Naive thymus-derived CD4-positive, alpha-beta T cell (primary cell): ENCODE data around the gene MARCHF3. TPM values are rescaled to one million over a fixed set of nuclear protein-coding genes. Genes with fewer than 3 reads are reported as not detected.

Source experiments
- ATAC-seq: fragments of 150-1000 bp; cut with Tn5 transposase; 2 replicates; pipeline ENCODE4 v1.10.0; 2021; ENCODE audit warnings: mild to moderate bottlenecking, moderate library complexity
- CTCF ChIA-PET: fragments of 350-600 bp; sonication (Branson Sonifier 250); formaldehyde crosslinking; loops from one replicate; lab custom pipeline; 2021; ENCODE audit warnings: antibody characterized with exemption; lab: Charles Lee
- POLR2A ChIA-PET: fragments of 350-600 bp; sonication (Branson Sonifier 250); formaldehyde crosslinking; loops from one replicate; lab custom pipeline; 2021; ENCODE audit warnings: antibody characterized with exemption, inconsistent platforms; lab: Charles Lee
- DNase-seq, 9 donors: peaks; one replicate each; pipeline versions ENCODE4 v3.0.0 to v3.0.0-alpha.2; 2020 to 2022; ENCODE audit warnings: mixed read lengths in 1 of 9
- H3K27ac ChIP-seq: one replicate; pipeline ENCODE4 v1.7.0; 2013; ENCODE audit warnings: mild to moderate bottlenecking, low read depth, low read length, moderate library complexity
- H3K27me3 ChIP-seq, 2 donors: one replicate each; pipeline ENCODE4 v1.7.0; 2013; ENCODE audit warnings: low read length in 2 of 2, mild to moderate bottlenecking in 2 of 2, moderate library complexity in 2 of 2; ENCODE audit not compliant: control insufficient read depth in 2 of 2, insufficient read depth in 2 of 2
- H3K36me3 ChIP-seq, 3 experiments: 1 replicate in 2 of 3; 2 replicates in 1 of 3; pipeline ENCODE4 v1.7.0; 2013; ENCODE audit warnings: low read length in 3 of 3, mild to moderate bottlenecking in 3 of 3, moderate library complexity in 1 of 3; ENCODE audit not compliant: insufficient read depth in 3 of 3, control insufficient read depth in 2 of 3
- H3K4me1 ChIP-seq, 2 donors: one replicate each; pipeline ENCODE4 v1.7.0; 2013; ENCODE audit warnings: low read length in 2 of 2, mild to moderate bottlenecking in 2 of 2, moderate library complexity in 1 of 2; ENCODE audit not compliant: control insufficient read depth in 2 of 2, insufficient read depth in 2 of 2
- H3K4me3 ChIP-seq: 2 replicates; pipeline ENCODE4 v1.7.0; 2013; ENCODE audit warnings: mild to moderate bottlenecking, low read length
- H3K9me3 ChIP-seq, 3 experiments: 1 replicate in 2 of 3; 2 replicates in 1 of 3; pipeline ENCODE4 v1.7.0; 2013; ENCODE audit warnings: low read length in 3 of 3; ENCODE audit not compliant: control insufficient read depth in 2 of 3
- H3K27ac Mint-ChIP-seq, 9 donors: one replicate each; pipeline ENCODE4 v1.8.0; 2020 to 2022; ENCODE audit warnings: mixed read lengths in 9 of 9, mild to moderate bottlenecking in 8 of 9, moderate library complexity in 5 of 9, inconsistent platforms in 2 of 9
- H3K27me3 Mint-ChIP-seq, 5 donors: one replicate each; pipeline ENCODE4 v1.8.0; 2021 to 2022; ENCODE audit warnings: mixed read lengths in 5 of 5, mild to moderate bottlenecking in 1 of 5
- H3K36me3 Mint-ChIP-seq, 5 donors: one replicate each; pipeline ENCODE4 v1.8.0; 2020 to 2022; ENCODE audit warnings: mixed read lengths in 5 of 5, mild to moderate bottlenecking in 3 of 5, inconsistent platforms in 1 of 5
- H3K4me1 Mint-ChIP-seq, 7 donors: one replicate each; pipeline ENCODE4 v1.8.0; 2020 to 2022; ENCODE audit warnings: mixed read lengths in 7 of 7, mild to moderate bottlenecking in 3 of 7, inconsistent platforms in 1 of 7
- H3K4me3 Mint-ChIP-seq, 10 donors: one replicate each; pipeline ENCODE4 v1.8.0; 2020 to 2022; ENCODE audit warnings: mild to moderate bottlenecking in 10 of 10, mixed read lengths in 10 of 10, moderate library complexity in 6 of 10, inconsistent platforms in 2 of 10
- H3K9me3 Mint-ChIP-seq, 11 donors: one replicate each; pipeline ENCODE4 v1.8.0; 2020 to 2022; ENCODE audit warnings: mixed read lengths in 11 of 11, mild to moderate bottlenecking in 4 of 11, inconsistent platforms in 1 of 11, moderate library complexity in 1 of 11
- intact Hi-C, 2 donors: fragments of 100-400 bp; cut with micrococcal nuclease; formaldehyde crosslinking; loops; one replicate each; pipeline ENCODE4 v1.15.1; 2023
- polyA plus RNA-seq, 2 donors: library from polyadenylated mRNA; unstranded; fragments of 300-500 nt; fragmentation: Illumina TruSeq; gene quantifications; one replicate each; pipeline ENCODE4 v1.2.3, GENCODE V29; 2021
- total RNA-seq, 6 experiments: library from RNA in 5 of 6; stranded (reverse) in 5 of 6; gene quantifications; 1 replicate in 5 of 6; 2 replicates in 1 of 6; pipeline ENCODE4 v1.2.3 and lab custom pipeline; 2021 to 2026

Gene MARCHF3
- total and polyA plus RNA-seq, 7 experiments from 2014 or later: 3.1 to 15.4 (median 13.0) TPM

GRCh38 chr5:126967808-126968466, 62.4 kb downstream of the MARCHF3 start:
- intact Hi-C loops: no loop called here
- Histone ChIP-seq H3K4me3 (no peak overlapping the region), H3K36me3 (no peaks in the 10 kb centered on the region), H3K4me1 (peaks cover 4 to 14% of the 10 kb centered on the region in 2 donors), H3K27ac (no peak overlapping the region), H3K27me3 (no peaks in the 10 kb centered on the region), H3K9me3 (no peaks in the 10 kb centered on the region)
- H3K27ac Mint-ChIP-seq: peak overlapping the region in 1 of 9 donors; percentile 19
- POLR2A ChIA-PET: no interaction called here
- H3K4me1 Mint-ChIP-seq: peaks cover 18 to 35% (median 23%) of the 10 kb centered on the region in 7 donors
- CTCF ChIA-PET: no interaction called here
- H3K9me3 Mint-ChIP-seq: peaks cover 0 to 2% (median 0%) of the 10 kb centered on the region in 11 donors
- DNase-seq: no peak
- no peak overlapping the region for H3K4me3 Mint-ChIP-seq
- no peaks in the 10 kb centered on the region for H3K27me3 Mint-ChIP-seq
- no peak for ATAC-seq
- peaks cover 0 to 10% (median 5%) of the 10 kb centered on the region in 5 donors for H3K36me3 Mint-ChIP-seq

- no peaks in the 10 kb centered on the region for H3K9me3 ChIP-seq
- Mint-ChIP-seq H3K27ac (no peak overlapping the region), H3K36me3 (peaks cover 0 to 6% (median 3%) of the 10 kb centered on the region in 5 donors), H3K4me1 (peaks cover 0 to 13% (median 4%) of the 10 kb centered on the region in 7 donors), H3K4me3 (no peak overlapping the region), H3K27me3 (no peaks in the 10 kb centered on the region), H3K9me3 (peaks cover 0 to 2% (median 0%) of the 10 kb centered on the region in 11 donors)
- no peaks in the 10 kb centered on the region for H3K4me1 ChIP-seq
- H3K27me3 ChIP-seq: no peaks in the 10 kb centered on the region
- H3K27ac ChIP-seq: no peak overlapping the region
- ChIA-PET CTCF (no interaction called here), POLR2A (no interaction called here)
- DNase-seq: no peak
- H3K4me3 ChIP-seq: no peak overlapping the region
- H3K36me3 ChIP-seq: no peaks in the 10 kb centered on the region
- no peak for ATAC-seq
- intact Hi-C loops: loop anchor here in 1 of 2 donors (2.0 kb wide), 1 partner anchor 73 kb away; no protein-coding TSS in a partner anchor
These were observed 64.9 kb downstream of the MARCHF3 start for GRCh38 chr5:126965487-126965886.

- Mint-ChIP-seq H3K9me3 (peaks cover 0 to 2% (median 0%) of the 10 kb centered on the region in 11 donors), H3K36me3 (peaks cover 0 to 5% (median 3%) of the 10 kb centered on the region in 5 donors), H3K4me1 (peaks cover 0 to 10% (median 4%) of the 10 kb centered on the region in 7 donors), H3K27ac (no peak overlapping the region), H3K27me3 (no peaks in the 10 kb centered on the region), H3K4me3 (no peak overlapping the region)
- Histone ChIP-seq H3K27me3 (no peaks in the 10 kb centered on the region), H3K4me1 (no peaks in the 10 kb centered on the region), H3K36me3 (no peaks in the 10 kb centered on the region), H3K9me3 (no peaks in the 10 kb centered on the region), H3K4me3 (no peak overlapping the region), H3K27ac (no peak overlapping the region)
- no peak for ATAC-seq
- intact Hi-C loops: loop anchor here in 1 of 2 donors (2.0 kb wide), 1 partner anchor 74 kb away; no protein-coding TSS in a partner anchor
- ChIA-PET CTCF (interaction anchor here (0.6 to 0.8 kb wide), 2 partner anchors 93 to 122 kb away, joined by 3 to 4 read pairs; no protein-coding TSS in a partner anchor), POLR2A (interaction anchor here (1.3 kb wide), 1 partner anchor 27 kb away, joined by 3 read pairs; no protein-coding TSS in a partner anchor)
- DNase-seq: no peak
These were observed 65.3 kb downstream of the MARCHF3 start for GRCh38 chr5:126965061-126965475.

- Mint-ChIP-seq H3K27me3 (no peaks in the 10 kb centered on the region), H3K27ac (peak overlapping the region in 1 of 9 donors; percentile 4), H3K36me3 (peaks cover 0 to 5% (median 3%) of the 10 kb centered on the region in 5 donors), H3K4me1 (peaks cover 0 to 6% (median 4%) of the 10 kb centered on the region in 7 donors), H3K4me3 (no peak overlapping the region), H3K9me3 (peaks cover 0 to 2% (median 0%) of the 10 kb centered on the region in 11 donors)
- Histone ChIP-seq H3K9me3 (no peaks in the 10 kb centered on the region), H3K4me1 (no peaks in the 10 kb centered on the region), H3K4me3 (no peak overlapping the region), H3K36me3 (no peaks in the 10 kb centered on the region), H3K27me3 (no peaks in the 10 kb centered on the region), H3K27ac (no peak overlapping the region)
- POLR2A ChIA-PET: interaction anchor here (1.3 kb wide), 1 partner anchor 28 kb away, joined by 3 read pairs; no protein-coding TSS in a partner anchor
- CTCF ChIA-PET: interaction anchor here (1.1 kb wide), 1 partner anchor 44 kb away, joined by 3 read pairs; no protein-coding TSS in a partner anchor
- DNase-seq (peak in 1 of 9 donors; percentile 12), ATAC-seq (no peak)
- intact Hi-C loops: loop anchor here in 1 of 2 donors (1.0 to 5.0 kb wide), 3 partner anchors 33 to 350 kb away; no protein-coding TSS in a partner anchor
These were observed 66.5 kb downstream of the MARCHF3 start for GRCh38 chr5:126963822-126964375.

GRCh38 chr5:126961702-126962101, 68.7 kb downstream of the MARCHF3 start:
- H3K36me3 ChIP-seq: no peaks in the 10 kb centered on the region
- ChIA-PET POLR2A (no interaction called here), CTCF (no interaction called here)
- Mint-ChIP-seq H3K4me3 (no peak overlapping the region), H3K27me3 (peaks cover 0 to 2% (median 0%) of the 10 kb centered on the region in 5 donors), H3K36me3 (peaks cover 0 to 4% (median 0%) of the 10 kb centered on the region in 5 donors), H3K27ac (no peak overlapping the region), H3K4me1 (peaks cover 0 to 6% (median 4%) of the 10 kb centered on the region in 7 donors), H3K9me3 (no peaks in the 10 kb centered on the region)
- ATAC-seq (no peak), DNase-seq (no peak)
- H3K27ac ChIP-seq: no peak overlapping the region
- intact Hi-C loops: loop anchor here in 1 of 2 donors (5.0 kb wide), 1 partner anchor 36 kb away; no protein-coding TSS in a partner anchor
- no peaks in the 10 kb centered on the region for H3K27me3 ChIP-seq
- H3K9me3 ChIP-seq: no peaks in the 10 kb centered on the region
- no peaks in the 10 kb centered on the region for H3K4me1 ChIP-seq
- no peak overlapping the region for H3K4me3 ChIP-seq

- ATAC-seq (no peak), DNase-seq (no peak)
- Histone ChIP-seq H3K4me1 (no peaks in the 10 kb centered on the region), H3K36me3 (no peaks in the 10 kb centered on the region), H3K27ac (no peak overlapping the region), H3K27me3 (no peaks in the 10 kb centered on the region), H3K9me3 (no peaks in the 10 kb centered on the region), H3K4me3 (no peak overlapping the region)
- peaks cover 0 to 2% (median 0%) of the 10 kb centered on the region in 5 donors for H3K27me3 Mint-ChIP-seq
- H3K4me1 Mint-ChIP-seq: peaks cover 0 to 6% (median 4%) of the 10 kb centered on the region in 7 donors
- ChIA-PET CTCF (no interaction called here), POLR2A (no interaction called here)
- intact Hi-C loops: loop anchor here in 1 of 2 donors (5.0 kb wide), 1 partner anchor 36 kb away; no protein-coding TSS in a partner anchor
- H3K36me3 Mint-ChIP-seq: peaks cover 0 to 4% (median 0%) of the 10 kb centered on the region in 5 donors
- H3K9me3 Mint-ChIP-seq: no peaks in the 10 kb centered on the region
- H3K4me3 Mint-ChIP-seq: no peak overlapping the region
- no peak overlapping the region for H3K27ac Mint-ChIP-seq
These were observed 69.2 kb downstream of the MARCHF3 start for GRCh38 chr5:126961128-126961527.
